Measurements from ENCODE around the gene NOX3.

Gene NOX3

DNA sequence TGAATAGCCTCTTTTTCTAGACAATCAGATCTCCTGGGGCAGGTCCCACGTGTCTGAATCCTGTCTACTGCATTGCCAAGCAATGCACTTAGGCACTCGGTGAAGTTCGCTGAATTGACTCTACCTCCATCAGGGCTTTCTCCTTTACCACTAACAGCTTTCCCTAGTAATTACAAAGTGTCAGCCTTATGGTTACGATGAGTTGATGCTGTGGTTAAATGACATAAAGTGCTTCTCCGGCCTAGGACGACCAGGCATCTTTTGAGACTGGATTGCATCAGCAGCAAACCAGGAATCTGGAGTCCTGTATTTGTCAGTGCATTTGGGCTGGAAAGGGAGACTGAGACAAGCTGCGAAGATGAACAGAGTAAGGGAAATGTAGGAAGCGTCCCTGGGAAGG, 21.5 kb downstream of the NOX3 start:
- no peak for DNase-seq (ENCODE audit: low spot score)

DNA sequence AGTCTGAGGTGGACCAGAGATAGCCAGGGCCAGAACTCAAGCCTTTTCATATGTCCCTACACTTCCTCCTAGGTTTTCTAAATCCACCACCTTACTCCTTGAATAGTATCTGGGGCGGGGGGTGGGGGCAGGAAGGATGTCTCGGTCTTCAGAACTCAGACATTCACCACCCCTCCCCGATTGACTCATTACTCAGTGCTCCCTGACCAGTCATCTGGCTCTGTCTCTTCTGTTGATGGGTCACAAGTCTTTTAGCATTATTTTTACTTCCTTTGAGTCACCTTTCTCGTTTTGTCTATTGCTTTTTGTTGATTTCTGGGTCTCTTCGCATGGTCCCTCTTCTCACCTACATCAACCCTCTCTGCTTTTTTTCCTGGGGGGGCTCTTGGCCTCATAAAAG, 23.3 kb downstream of the NOX3 start:
- no peak for DNase-seq (ENCODE audit: low spot score)

DNA sequence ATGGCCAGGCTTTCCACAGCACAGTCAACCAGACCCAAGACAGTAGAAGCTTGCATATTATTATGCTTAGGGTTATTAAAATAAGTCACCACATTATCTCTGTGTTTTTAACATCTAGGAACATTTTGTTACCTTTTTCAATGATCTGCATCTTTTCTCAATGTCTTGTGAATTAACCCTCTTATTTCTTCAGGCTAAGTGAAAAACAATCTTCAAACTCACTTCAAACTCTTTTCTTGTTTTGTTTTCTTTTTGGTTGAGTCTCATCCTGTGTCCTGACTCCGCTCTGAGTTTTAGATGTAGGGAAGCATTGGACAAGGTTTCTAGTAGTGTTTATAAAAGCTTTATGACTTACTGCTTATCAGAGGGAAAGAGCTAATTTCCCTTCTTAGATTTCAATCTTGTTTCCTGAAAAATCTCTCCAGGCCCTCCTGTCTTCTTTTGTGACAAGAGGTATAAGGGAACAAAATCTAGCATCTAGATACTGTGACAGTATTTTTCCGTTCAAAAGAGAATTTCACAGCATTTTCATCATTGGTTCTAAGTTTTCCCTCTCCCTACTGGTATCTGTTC, 26.2 kb downstream of the NOX3 start:
- no peak for DNase-seq (ENCODE audit: low spot score)

- DNase-seq (ENCODE audit: low spot score): no peak
These were observed 29.2 kb downstream of the NOX3 start for GRCh38 chr6:155426408-155426945.

DNA sequence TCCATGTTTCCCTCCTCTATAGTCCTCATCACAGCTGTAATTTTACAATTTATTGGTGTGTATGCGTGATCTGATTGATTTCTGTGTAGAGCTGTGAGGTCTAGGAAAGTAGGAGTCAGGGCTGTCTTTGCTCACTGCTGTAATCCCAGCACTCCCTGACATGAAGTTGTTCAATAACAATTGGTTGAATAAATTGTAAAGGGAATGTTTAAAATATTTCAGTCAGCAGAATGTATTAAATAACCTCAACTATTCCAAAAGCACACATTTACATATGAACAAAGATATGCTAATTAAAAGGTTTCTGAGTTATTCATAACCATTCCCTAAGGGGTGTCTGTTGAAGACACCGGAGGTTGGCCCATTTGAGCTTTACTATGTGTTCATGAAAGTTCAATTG, 31.5 kb downstream of the NOX3 start:
- DNase-seq (ENCODE audit: low spot score): no peak

DNA sequence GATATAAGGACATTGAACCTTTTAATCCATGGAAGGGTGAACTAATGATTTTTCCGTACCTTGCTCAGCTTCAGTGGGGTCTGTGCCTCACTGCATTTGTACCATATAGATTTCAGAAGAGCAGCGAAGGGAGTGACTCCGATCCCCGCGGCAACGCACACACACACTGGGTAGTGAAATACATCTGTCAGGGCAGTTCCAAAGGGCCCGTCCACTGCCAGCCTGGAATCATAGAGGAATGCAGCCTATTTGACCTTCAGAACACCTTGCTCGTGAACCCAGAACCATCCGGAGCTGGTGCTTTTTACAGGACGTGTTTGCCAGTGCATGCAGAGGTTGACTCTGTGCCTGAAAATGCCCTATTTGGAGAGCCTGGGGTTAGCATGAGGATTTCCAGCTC, 33.0 kb downstream of the NOX3 start:
- DNase-seq (ENCODE audit: low spot score): no peak

DNA sequence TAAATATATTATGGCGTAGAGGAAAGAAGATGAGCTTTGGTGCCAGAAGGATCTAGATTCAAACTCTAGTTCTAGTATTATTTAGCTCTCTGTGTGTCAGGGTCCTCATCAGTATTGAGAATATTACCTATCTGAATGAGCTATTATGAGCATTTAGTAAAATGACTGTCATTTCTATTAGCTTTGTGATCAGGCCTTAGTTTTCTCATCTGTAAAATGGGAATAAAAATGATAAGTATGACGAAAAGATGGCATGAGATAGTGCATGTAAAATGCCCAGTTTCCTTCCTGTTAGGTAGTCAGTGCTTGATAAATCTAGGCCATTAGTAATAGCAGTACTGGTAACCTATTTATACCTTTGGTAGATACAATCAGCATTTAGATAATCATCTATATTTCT, 35.1 kb downstream of the NOX3 start:
- no peak for DNase-seq (ENCODE audit: low spot score)

DNA sequence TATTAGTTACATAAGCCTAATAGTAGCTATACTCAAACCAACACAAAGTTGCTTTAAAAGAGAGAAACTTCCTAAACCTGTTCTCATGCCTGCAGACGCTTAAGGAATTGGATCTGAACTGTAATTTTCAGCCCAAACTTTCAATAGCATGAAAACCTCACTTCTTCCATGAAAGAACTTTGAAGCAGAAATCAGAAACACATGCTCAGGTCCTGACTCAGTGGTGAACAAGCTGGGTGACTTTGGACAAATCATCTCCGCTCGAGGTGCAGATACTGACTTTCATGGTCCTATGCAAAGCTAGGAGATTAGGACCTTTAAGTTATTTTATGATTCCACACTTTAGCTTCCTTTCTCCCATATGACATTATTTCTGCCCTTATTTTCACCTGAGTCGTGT, 36.5 kb downstream of the NOX3 start:
- DNase-seq (ENCODE audit: low spot score): no peak

GRCh38 chr6:155418017-155418761, 37.5 kb downstream of the NOX3 start:
- DNase-seq (ENCODE audit: low spot score): no peak

DNA sequence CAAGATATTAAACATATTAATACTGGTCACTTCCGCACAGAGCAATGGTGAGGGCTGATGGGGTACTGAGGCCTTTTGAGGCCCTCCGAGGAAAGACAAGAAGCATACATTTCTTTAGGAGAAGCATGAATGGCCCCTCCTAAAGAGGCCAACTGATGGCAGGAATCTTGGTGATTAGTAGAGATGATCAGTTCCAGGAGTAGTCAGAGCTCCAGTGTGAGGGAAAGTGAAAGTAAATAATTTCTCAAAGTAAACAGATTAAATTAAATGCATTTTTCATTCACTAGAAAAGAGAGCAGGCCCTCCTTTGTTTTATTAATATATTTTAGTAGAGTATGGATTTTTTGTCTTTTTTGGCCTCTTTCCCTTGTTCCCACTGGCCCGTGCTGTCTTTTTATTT, 38.2 kb downstream of the NOX3 start:
- DNase-seq (ENCODE audit: low spot score): no peak

- no peak for DNase-seq (ENCODE audit: low spot score)
These were observed 39.7 kb downstream of the NOX3 start for GRCh38 chr6:155415953-155416352.

DNA sequence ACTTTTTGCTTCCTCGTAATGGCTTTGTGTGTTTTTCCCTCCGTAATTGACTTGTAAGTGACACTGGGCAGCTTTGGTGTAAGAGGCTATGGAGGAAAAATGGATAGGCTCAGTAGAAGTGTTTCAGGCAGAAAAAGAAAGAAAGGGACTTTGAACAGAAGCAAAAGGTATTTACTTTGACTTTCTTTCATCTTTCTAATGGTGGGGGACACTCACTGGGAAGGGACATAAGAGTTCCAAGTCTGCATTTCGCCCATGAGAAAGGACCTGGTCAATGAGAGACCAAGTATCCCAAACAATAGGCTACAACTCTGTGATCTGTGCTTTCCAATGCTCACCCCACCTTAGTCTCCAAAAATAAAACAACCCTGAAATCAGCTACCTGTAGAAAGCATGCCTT, 41.6 kb downstream of the NOX3 start:
- DNase-seq (ENCODE audit: low spot score): no peak

GRCh38 chr6:155412335-155412734, 43.3 kb downstream of the NOX3 start:
- no peak for DNase-seq (ENCODE audit: low spot score)

GRCh38 chr6:155411154-155412052, 44.2 kb downstream of the NOX3 start:
- no peak for DNase-seq (ENCODE audit: low spot score)

DNA sequence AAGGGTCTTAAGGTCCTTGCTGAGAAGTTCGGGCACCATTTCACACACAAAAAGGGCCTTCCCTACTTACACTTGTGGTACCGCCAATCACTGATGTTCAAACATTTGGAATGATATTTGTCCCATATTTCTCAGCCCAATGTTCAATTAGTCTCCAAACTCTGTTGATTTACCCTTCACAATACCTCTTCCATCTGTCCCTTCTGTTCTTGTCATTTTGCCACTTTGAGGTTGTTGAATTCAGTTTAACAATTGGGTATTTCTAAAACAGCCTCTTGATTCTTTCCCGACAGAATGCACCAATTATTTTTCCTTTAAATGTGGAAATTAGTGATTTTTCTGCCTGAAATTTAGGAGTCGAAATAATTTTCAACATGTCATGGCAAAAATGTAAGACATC, 46.2 kb downstream of the NOX3 start:
- no peak for DNase-seq (ENCODE audit: low spot score)

DNA sequence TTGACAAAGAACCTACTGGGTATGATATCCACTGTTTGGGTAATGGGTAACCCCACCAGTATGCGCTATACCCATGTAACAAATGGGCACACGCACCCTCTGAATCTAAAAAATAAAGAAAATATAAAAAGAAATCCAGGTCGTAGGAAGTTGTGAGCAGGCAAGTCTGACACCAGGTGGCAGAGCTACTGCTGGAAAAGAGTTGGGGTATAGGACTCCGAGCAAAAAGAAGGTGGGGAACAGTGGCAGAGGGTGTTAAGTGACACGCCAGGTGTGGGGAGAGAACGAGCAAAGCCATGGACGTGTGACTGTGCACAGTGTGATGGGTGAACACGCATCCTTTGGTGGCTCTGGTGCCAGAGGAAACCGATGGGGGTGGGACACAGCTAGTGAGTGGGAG, 46.7 kb downstream of the NOX3 start:
- no peak for DNase-seq (ENCODE audit: low spot score)

DNA sequence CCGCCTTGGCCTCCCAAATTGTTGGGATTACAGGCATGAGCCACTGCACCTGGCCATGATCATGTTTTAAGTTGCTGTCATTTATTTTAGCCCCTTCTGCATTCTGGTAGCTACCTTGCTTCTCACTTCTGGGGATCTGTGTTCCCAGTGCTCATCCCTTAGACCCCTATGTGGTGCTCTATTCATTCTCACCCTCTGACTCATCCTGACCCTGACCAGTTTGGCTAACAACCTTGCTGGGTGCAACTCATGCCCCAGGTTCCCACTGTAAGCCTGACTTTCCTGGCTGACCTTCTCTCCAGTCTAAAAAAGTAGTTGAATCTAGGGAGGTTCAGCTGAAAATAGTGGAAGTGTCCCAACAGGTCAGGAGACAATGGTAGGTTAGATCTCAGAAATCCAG, 47.4 kb downstream of the NOX3 start:
- no peak for DNase-seq (ENCODE audit: low spot score)

- DNase-seq (ENCODE audit: low spot score): no peak
These were observed 48.8 kb downstream of the NOX3 start for GRCh38 chr6:155406801-155407200.

DNA sequence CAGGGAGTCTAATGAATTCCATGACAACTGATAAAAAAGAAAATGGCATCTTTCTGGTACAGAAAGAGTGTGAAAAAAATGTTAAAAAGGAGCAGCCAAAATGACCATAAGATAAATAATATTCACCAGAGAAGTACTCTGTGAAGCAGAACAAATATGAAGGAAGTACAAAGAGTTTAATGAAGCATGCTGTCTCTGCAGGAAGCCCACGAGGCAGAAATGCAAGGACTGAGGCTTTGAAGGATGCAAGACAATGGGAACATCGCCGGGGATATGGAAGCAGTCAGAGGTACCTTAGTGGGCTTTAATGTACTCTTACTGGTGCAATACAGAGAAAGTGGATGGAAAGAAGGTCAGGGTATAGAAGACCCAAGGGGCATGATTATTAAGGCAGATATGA, 50.7 kb downstream of the NOX3 start:
- no peak for DNase-seq (ENCODE audit: low spot score)

GRCh38 chr6:155402656-155403304, 52.9 kb downstream of the NOX3 start:
- DNase-seq (ENCODE audit: low spot score): no peak

DNA sequence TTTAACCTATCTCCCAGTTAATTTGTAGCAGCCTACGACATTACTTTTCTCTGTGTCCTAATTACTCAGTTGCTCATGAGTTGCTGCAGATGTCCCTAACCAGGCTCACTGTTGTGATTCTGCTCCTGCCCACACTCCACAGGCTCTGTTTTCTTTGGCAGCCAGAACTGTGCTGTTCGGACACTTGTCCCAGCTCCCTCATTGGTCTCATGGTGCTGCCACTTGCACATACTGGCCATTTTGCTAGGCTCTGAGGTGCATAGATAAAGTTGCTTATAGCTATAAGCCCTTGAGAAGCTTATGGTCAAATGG, 55.0 kb downstream of the NOX3 start:
- DNase-seq (ENCODE audit: low spot score): no peak
